ENCODE measurements around the gene GPRC5B.
A peak's percentile ranks its signal among the peaks of the same experiment; 100 is the strongest.

Gene GPRC5B

GRCh38 chr16:19919142-19919541, 34.5 kb upstream of the GPRC5B start:
- no peak for DNase-seq (ENCODE audit: low read depth)
- no peak overlapping the region for H3K4me3 ChIP-seq (ENCODE audit: low read length)
- no peak for TF ChIP-seq CTCF (conservative IDR thresholded peaks at IDR 0.05; ENCODE audit: low read length)

- no peak overlapping the region for H3K4me3 ChIP-seq (ENCODE audit: low read length)
- no peak for TF ChIP-seq CTCF (conservative IDR thresholded peaks at IDR 0.05; ENCODE audit: low read length)
Measured at GRCh38 chr16:19916064-19916463, 31.4 kb upstream of the GPRC5B start.

GRCh38 chr16:19914877-19915276, 30.2 kb upstream of the GPRC5B start:
- TF ChIP-seq CTCF (conservative IDR thresholded peaks at IDR 0.05; ENCODE audit: low read length) = no peak
- no peak for DNase-seq (ENCODE audit: low read depth)
- H3K4me3 ChIP-seq (ENCODE audit: low read length) = no peak overlapping the region

More at GRCh38 chr16:19916064-19916463, 31.4 kb upstream of the GPRC5B start:
- no peak for DNase-seq (ENCODE audit: low read depth)

- no peak for TF ChIP-seq CTCF (conservative IDR thresholded peaks at IDR 0.05; ENCODE audit: low read length)
- H3K4me3 ChIP-seq (ENCODE audit: low read length) = no peak overlapping the region
- no peak for DNase-seq (ENCODE audit: low read depth)
Measured at GRCh38 chr16:19913340-19913645, 28.6 kb upstream of the GPRC5B start.

GRCh38 chr16:19912455-19913339, 28.0 kb upstream of the GPRC5B start:
- no peak overlapping the region for H3K4me3 ChIP-seq (ENCODE audit: low read length)
- DNase-seq (ENCODE audit: low read depth) = peak; percentile 24
- TF ChIP-seq CTCF (conservative IDR thresholded peaks at IDR 0.05; ENCODE audit: low read length) = no peak

GRCh38 chr16:19911747-19912454, 27.3 kb upstream of the GPRC5B start:
- TF ChIP-seq CTCF (conservative IDR thresholded peaks at IDR 0.05; ENCODE audit: low read length) = no peak
- H3K4me3 ChIP-seq (ENCODE audit: low read length) = no peak overlapping the region
- no peak for DNase-seq (ENCODE audit: low read depth)

GRCh38 chr16:19911204-19911603, 26.6 kb upstream of the GPRC5B start:
- H3K4me3 ChIP-seq (ENCODE audit: low read length) = no peak overlapping the region
- no peak for DNase-seq (ENCODE audit: low read depth)
- TF ChIP-seq CTCF (conservative IDR thresholded peaks at IDR 0.05; ENCODE audit: low read length) = no peak

All from AG10803 (cell line).